ENCODE data around the gene POM121C. TPM values are rescaled to one million over a fixed set of nuclear protein-coding genes. Genes with fewer than 3 reads are reported as not detected.
A peak's percentile ranks its signal among the peaks of the same experiment; 100 is the strongest.
"Not testable (repeated sequence)": the region's sequence is repeated elsewhere in the genome, so short reads cannot be mapped to it uniquely, and the experiment has no call there.

The POM121C gene
- total RNA-seq, result 58.5 and 63.9 TPM in 2 replicates

- Mint-ChIP-seq H3K4me1 (peaks cover 13% of the 10 kb centered on the region), H3K27ac (peak within 1 kb of the TSS; percentile 81), H3K4me3 (peak within 1 kb of the TSS; percentile 92)
- DNase-seq, result peak; percentile 70
- POLR2A ChIA-PET, result interaction anchor here (1.0 to 1.2 kb wide), 2 partner anchors 42 to 45 kb away, joined by 3 read pairs; no protein-coding TSS in a partner anchor
- intact Hi-C loops (cut with micrococcal nuclease), result loop anchor here (1.0 kb wide), 1 partner anchor 42 kb away; no protein-coding TSS in a partner anchor
- H3K27me3 Mint-ChIP-seq; H3K36me3 Mint-ChIP-seq (ENCODE audit: low read depth); H3K9me3 Mint-ChIP-seq: not testable (repeated sequence)
- ATAC-seq (ENCODE audit: low read depth), result peak; percentile 98
- CTCF ChIA-PET, result interaction anchor here (1.0 kb wide), 1 partner anchor 276 kb away, joined by 3 read pairs; no protein-coding TSS in a partner anchor
Measured at GRCh38 chr7:75485979-75486643, at the start of gene POM121C. Gene POM121C (minus strand): TSS chr7:75486299. CDS start chr7:75441496, 44,803 bp downstream.

GRCh38 chr7:75534727-75535307 lies 48.7 kb upstream of the POM121C start:
- ATAC-seq (ENCODE audit: low read depth), result peak; percentile 81

GRCh38 chr7:75533926-75534325 lies 47.8 kb upstream of the POM121C start:
- POLR2A ChIA-PET, result no interaction called here
- TF ChIP-seq CTCF (IDR thresholded peaks at IDR 0.05), result no peak
- H3K27ac Mint-ChIP-seq, result no peak overlapping the region
- no peak for ATAC-seq (ENCODE audit: low read depth)
- H3K27me3 Mint-ChIP-seq, result no peaks in the 10 kb centered on the region
- peaks cover 8% of the 10 kb centered on the region for H3K4me1 Mint-ChIP-seq
- DNase-seq, result no peak
- no peak overlapping the region for H3K4me3 Mint-ChIP-seq
- intact Hi-C loops (cut with micrococcal nuclease), result no loop called here
- no peaks in the 10 kb centered on the region for H3K9me3 Mint-ChIP-seq
- CTCF ChIA-PET, result interaction anchor here (0.6 kb wide), 1 partner anchor 1692 kb away, joined by 3 read pairs; no protein-coding TSS in a partner anchor
- peaks cover 5% of the 10 kb centered on the region for H3K36me3 Mint-ChIP-seq (ENCODE audit: low read depth)

More at GRCh38 chr7:75534727-75535307, 48.7 kb upstream of the POM121C start:
- Mint-ChIP-seq H3K4me1 (peaks cover 8% of the 10 kb centered on the region), H3K27me3 (no peaks in the 10 kb centered on the region), H3K9me3 (no peaks in the 10 kb centered on the region), H3K27ac (no peak overlapping the region), H3K4me3 (no peak overlapping the region), H3K36me3 (ENCODE audit: low read depth) (peaks cover 6% of the 10 kb centered on the region)
- intact Hi-C loops (cut with micrococcal nuclease), result no loop called here
- ChIA-PET POLR2A (interaction anchor here (0.6 to 0.7 kb wide), 2 partner anchors 387 to 1692 kb away, joined by 3 to 4 read pairs; partner anchors contain the start of gene METTL27), CTCF (interaction anchor here (1.6 kb wide), 1 partner anchor 227 kb away, joined by 5 read pairs; no protein-coding TSS in a partner anchor)
- no peak for TF ChIP-seq CTCF (IDR thresholded peaks at IDR 0.05)
- DNase-seq, result no peak

GRCh38 chr7:75532639-75533038 lies 46.5 kb upstream of the POM121C start:
- ATAC-seq (ENCODE audit: low read depth) (no peak), DNase-seq (no peak)
- Mint-ChIP-seq H3K9me3 (no peaks in the 10 kb centered on the region), H3K36me3 (ENCODE audit: low read depth) (peaks cover 5% of the 10 kb centered on the region), H3K27ac (no peak overlapping the region), H3K4me1 (peaks cover 14% of the 10 kb centered on the region), H3K4me3 (no peak overlapping the region), H3K27me3 (no peaks in the 10 kb centered on the region)
- POLR2A ChIA-PET, result no interaction called here
- no peak for TF ChIP-seq CTCF (IDR thresholded peaks at IDR 0.05)
- intact Hi-C loops (cut with micrococcal nuclease), result no loop called here
- CTCF ChIA-PET, result no interaction called here

GRCh38 chr7:75531359-75531821 lies 45.3 kb upstream of the POM121C start:
- no peaks in the 10 kb centered on the region for H3K9me3 Mint-ChIP-seq
- intact Hi-C loops (cut with micrococcal nuclease), result no loop called here
- CTCF ChIA-PET, result no interaction called here

DNA sequence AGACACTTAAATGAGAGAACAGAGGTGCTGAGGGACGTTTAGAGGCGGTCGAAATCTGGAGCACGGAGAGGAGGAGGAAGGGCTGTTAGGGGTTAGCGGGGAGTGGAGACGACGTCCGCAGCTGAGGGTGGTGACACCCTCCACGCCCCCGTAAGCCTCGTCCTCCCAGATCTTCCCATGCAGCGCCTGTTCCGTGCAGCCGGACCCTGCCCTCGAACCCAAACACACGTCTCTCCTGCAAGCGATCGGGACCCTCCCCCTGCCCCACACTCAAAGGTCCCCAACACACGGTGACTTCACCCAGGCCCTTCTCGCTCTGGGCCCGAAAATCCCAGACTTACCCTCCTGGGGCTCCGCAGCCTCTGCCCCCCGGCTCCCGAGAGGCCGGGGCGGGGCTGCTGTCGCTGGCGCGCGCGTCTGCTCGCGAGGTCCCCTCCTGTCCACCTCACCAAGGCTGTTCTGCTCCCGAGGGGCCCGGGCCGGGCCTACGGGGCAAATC lies 41.2 kb upstream of the POM121C start:
- POLR2A ChIA-PET, H3K27me3 Mint-ChIP-seq, CTCF ChIA-PET, H3K9me3 Mint-ChIP-seq, DNase-seq: not testable (repeated sequence)
- H3K4me3 Mint-ChIP-seq, result peak overlapping the region; percentile 94
- peak overlapping the region; percentile 94 for H3K27ac Mint-ChIP-seq
- peak; percentile 4 for ATAC-seq (ENCODE audit: low read depth)
- H3K36me3 Mint-ChIP-seq (ENCODE audit: low read depth), result peaks cover 37% of the 10 kb centered on the region
- intact Hi-C loops (cut with micrococcal nuclease), result loop anchor here (5.0 kb wide), 2 partner anchors 90 to 455 kb away; partner anchors contain the start of gene RCC1L
- peaks cover 23% of the 10 kb centered on the region for H3K4me1 Mint-ChIP-seq

More at GRCh38 chr7:75531359-75531821, 45.3 kb upstream of the POM121C start:
- Mint-ChIP-seq H3K4me1 (peaks cover 24% of the 10 kb centered on the region), H3K36me3 (ENCODE audit: low read depth) (peaks cover 7% of the 10 kb centered on the region), H3K4me3 (no peak overlapping the region), H3K27me3 (no peaks in the 10 kb centered on the region), H3K27ac (no peak overlapping the region)
- POLR2A ChIA-PET, result interaction anchor here (0.6 to 0.7 kb wide), 2 partner anchors 45 to 237 kb away, joined by 3 to 5 read pairs; partner anchors contain the start of gene POM121C
- DNase-seq (no peak), ATAC-seq (ENCODE audit: low read depth) (no peak)
- TF ChIP-seq CTCF (IDR thresholded peaks at IDR 0.05), result no peak

- intact Hi-C loops (cut with micrococcal nuclease); CTCF ChIA-PET; H3K4me3 Mint-ChIP-seq; ATAC-seq (ENCODE audit: low read depth); POLR2A ChIA-PET; H3K9me3 Mint-ChIP-seq; H3K27ac Mint-ChIP-seq; DNase-seq; H3K27me3 Mint-ChIP-seq: not testable (repeated sequence)
- peaks cover 62% of the 10 kb centered on the region for H3K36me3 Mint-ChIP-seq (ENCODE audit: low read depth)
- H3K4me1 Mint-ChIP-seq, result peaks cover 11% of the 10 kb centered on the region
Measured at GRCh38 chr7:75521727-75522126, 35.6 kb upstream of the POM121C start.

- CTCF ChIA-PET; H3K4me1 Mint-ChIP-seq; H3K9me3 Mint-ChIP-seq; H3K27ac Mint-ChIP-seq; intact Hi-C loops (cut with micrococcal nuclease); DNase-seq; H3K27me3 Mint-ChIP-seq; H3K4me3 Mint-ChIP-seq; ATAC-seq (ENCODE audit: low read depth); POLR2A ChIA-PET: not testable (repeated sequence)
- peaks cover 55% of the 10 kb centered on the region for H3K36me3 Mint-ChIP-seq (ENCODE audit: low read depth)
Measured at GRCh38 chr7:75518842-75519241, 32.7 kb upstream of the POM121C start.
